Tibial nerve (tissue), 4 donors: Measurements from ENCODE around the gene BAIAP2. TPM values are rescaled to one million over a fixed set of nuclear protein-coding genes. Genes with fewer than 3 reads are reported as not detected.

ENCODE experiments used
- DNase-seq, 2 donors: peaks; one replicate each; pipeline ENCODE4 v3.0.0-alpha.2; 2019; ENCODE audit warnings: low spot score in 2 of 2
- H3K27ac ChIP-seq, 4 donors: fragments of 200-600 bp; sonication (generic) in 3 of 4; one replicate each; pipeline ENCODE4 v1.5.1; 2017 to 2019; ENCODE audit warnings: mild to moderate bottlenecking in 1 of 4
- H3K27me3 ChIP-seq, 2 donors: fragments of 200-600 bp; sonication (generic) in 1 of 2; one replicate each; pipeline versions ENCODE4 v1.5.1 to v1.6.0; 2017 to 2019
- H3K36me3 ChIP-seq, 3 donors: fragments of 200-600 bp; sonication (generic); one replicate each; pipeline ENCODE4 v1.5.1; 2018 to 2019
- H3K4me1 ChIP-seq, 4 donors: fragments of 200-600 bp; sonication (generic) in 3 of 4; one replicate each; pipeline ENCODE4 v1.5.1; 2017 to 2019
- H3K4me3 ChIP-seq, 4 donors: fragments of 200-600 bp; sonication (generic) in 3 of 4; one replicate each; pipeline ENCODE4 v1.5.1; 2017 to 2019; ENCODE audit warnings: mild to moderate bottlenecking in 1 of 4, moderate library complexity in 1 of 4
- H3K9me3 ChIP-seq, 4 donors: fragments of 200-600 bp; sonication (generic) in 3 of 4; one replicate each; pipeline ENCODE4 v1.5.1; 2017 to 2019
- CTCF ChIP-seq, 5 experiments: fragments of 200-600 bp in 3 of 5; fragments of 450-650 bp in 2 of 5; sonication (generic) in 3 of 5; IDR thresholded peaks; one replicate each; pipeline ENCODE4 v1.5.1; 2016 to 2019; ENCODE audit warnings: antibody characterized with exemption in 5 of 5, mild to moderate bottlenecking in 3 of 5, moderate library complexity in 2 of 5
- EP300 ChIP-seq, 2 donors: sonication (generic); formaldehyde crosslinking; IDR thresholded peaks; one replicate each; pipeline ENCODE4 v1.6.1; 2017; ENCODE audit warnings: antibody characterized with exemption in 2 of 2, mild to moderate bottlenecking in 1 of 2
- POLR2A ChIP-seq, 2 donors: fragments of 450-650 bp; IDR thresholded peaks; one replicate each; pipeline ENCODE4 v1.6.1; 2017; ENCODE audit warnings: antibody characterized with exemption in 2 of 2, mild to moderate bottlenecking in 2 of 2, moderate library complexity in 2 of 2
- WGBS, 2 donors: methylation state at CpG; one replicate each; pipeline ENCODE4 v1.1.5; 2018; 5-methylcytosine and 5-hydroxymethylcytosine counted together
- total RNA-seq, 4 donors: library from RNA; depleted of rRNA; stranded (reverse); fragments of >200 nt; gene quantifications; one replicate each; pipeline ENCODE4 v1.1.0, GENCODE V29; 2016

BAIAP2 gene
- total RNA-seq, 4 donors from 2014 or later, result 49.5 to 81.2 (median 66.9) TPM

- no peak for TF ChIP-seq EP300 (IDR thresholded peaks at IDR 0.05)
- TF ChIP-seq POLR2A (IDR thresholded peaks at IDR 0.05), result no peak
- TF ChIP-seq CTCF (IDR thresholded peaks at IDR 0.05), result no peak
- 81 to 89% methylated on average over 25 to 29 of the region's 39 CpGs for WGBS, 2 donors
Measured at GRCh38 chr17:80998748-80999535, 36.0 kb upstream of the BAIAP2 start.

GRCh38 chr17:80999536-81000333, 35.2 kb upstream of the BAIAP2 start:
- Histone ChIP-seq H3K27me3 (peaks cover 0 to 21% of the 10 kb centered on the region in 2 donors), H3K4me1 (peaks cover 0 to 39% (median 15%) of the 10 kb centered on the region in 4 donors), H3K9me3 (no peaks in the 10 kb centered on the region), H3K36me3 (peaks cover 2 to 59% (median 21%) of the 10 kb centered on the region in 3 donors), H3K27ac (no peak overlapping the region), H3K4me3 (no peak overlapping the region)
- no peak for DNase-seq
- 87 to 88% methylated on average over 16 to 30 of the region's 40 CpGs for WGBS, 2 donors
- TF ChIP-seq CTCF (IDR thresholded peaks at IDR 0.05) (no peak), POLR2A (IDR thresholded peaks at IDR 0.05) (no peak), EP300 (IDR thresholded peaks at IDR 0.05) (no peak)

More at GRCh38 chr17:80998748-80999535, 36.0 kb upstream of the BAIAP2 start:
- no peak for DNase-seq
- H3K4me3 ChIP-seq, result no peak overlapping the region
- peaks cover 0 to 14% of the 10 kb centered on the region in 2 donors for H3K27me3 ChIP-seq
- H3K4me1 ChIP-seq, result peaks cover 0 to 38% (median 10%) of the 10 kb centered on the region in 4 donors
- H3K9me3 ChIP-seq, result no peaks in the 10 kb centered on the region
- no peak overlapping the region for H3K27ac ChIP-seq
- H3K36me3 ChIP-seq, result peaks cover 2 to 67% (median 21%) of the 10 kb centered on the region in 3 donors

- no peaks in the 10 kb centered on the region for H3K9me3 ChIP-seq
- peaks cover 0 to 26% of the 10 kb centered on the region in 2 donors for H3K27me3 ChIP-seq
- no peak for TF ChIP-seq POLR2A (IDR thresholded peaks at IDR 0.05)
- TF ChIP-seq EP300 (IDR thresholded peaks at IDR 0.05), result no peak
- no peak for TF ChIP-seq CTCF (IDR thresholded peaks at IDR 0.05)
- no peak overlapping the region for H3K4me3 ChIP-seq
- peaks cover 0 to 40% (median 15%) of the 10 kb centered on the region in 4 donors for H3K4me1 ChIP-seq
- DNase-seq, result no peak
- no peak overlapping the region for H3K27ac ChIP-seq
- peaks cover 2 to 54% (median 16%) of the 10 kb centered on the region in 3 donors for H3K36me3 ChIP-seq
- 85 to 87% methylated on average over 7 of the region's 8 CpGs for WGBS, 2 donors
Measured at GRCh38 chr17:81000334-81000630, 34.7 kb upstream of the BAIAP2 start.

- 60 to 70% methylated on average over 9 to 14 of the region's 18 CpGs for WGBS, 2 donors
- no peak overlapping the region for H3K4me3 ChIP-seq
- peaks cover 2 to 49% (median 16%) of the 10 kb centered on the region in 3 donors for H3K36me3 ChIP-seq
- no peaks in the 10 kb centered on the region for H3K9me3 ChIP-seq
- no peak overlapping the region for H3K27ac ChIP-seq
- TF ChIP-seq EP300 (IDR thresholded peaks at IDR 0.05) (no peak), POLR2A (IDR thresholded peaks at IDR 0.05) (no peak), CTCF (IDR thresholded peaks at IDR 0.05) (no peak)
- H3K27me3 ChIP-seq, result peaks cover 0 to 32% of the 10 kb centered on the region in 2 donors
- H3K4me1 ChIP-seq, result peaks cover 0 to 40% (median 15%) of the 10 kb centered on the region in 4 donors
- no peak for DNase-seq
Measured at GRCh38 chr17:81000631-81001357, 34.2 kb upstream of the BAIAP2 start.
